K562 (cell line): ENCODE results near the gene SEC61A1.

ENCODE experiments used
- ARID3B ChIP-seq: fragments of 250-450 bp; sonication (Bioruptor Pico); IDR thresholded peaks from 2 replicates; pipeline ENCODE4 v1.4.0; 2020; ENCODE audit warnings: borderline replicate concordance
- ATF2 ChIP-seq: sonication (generic); formaldehyde crosslinking; IDR thresholded peaks from 2 replicates; pipeline ENCODE4 v1.8.1; 2022; ENCODE audit warnings: missing genetic modification reagents
- CTCF ChIP-seq, 3 experiments: IDR thresholded peaks in 2 of 3; conservative IDR thresholded peaks in 1 of 3; 2 replicates each; pipeline ENCODE4 v1.5.1; 2011 to 2012; ENCODE audit warnings: low read length in 3 of 3, mild to moderate bottlenecking in 3 of 3, control low read depth in 2 of 3, improper control_type of control experiment in 1 of 3, inconsistent platforms in 1 of 3, low read depth in 1 of 3, mixed read lengths in 1 of 3, moderate library complexity in 1 of 3; ENCODE audit not compliant: insufficient read depth in 2 of 3
- ELF1 ChIP-seq: fragments of 200-800 bp; sonication (Bioruptor generic); IDR thresholded peaks from 2 replicates; pipeline ENCODE4 v1.6.1; 2016; ENCODE audit warnings: missing genetic modification characterization, missing compliant biosample characterization
- FOSL1 ChIP-seq: fragments of 200-800 bp; sonication (Bioruptor generic); conservative IDR thresholded peaks from 2 replicates; pipeline ENCODE4 v1.6.1; 2016; ENCODE audit warnings: missing genetic modification characterization, missing compliant biosample characterization
- POLR2A ChIP-seq: fragments of 450-650 bp; conservative IDR thresholded peaks from 2 replicates; pipeline ENCODE4 v1.6.1; 2016
- POLR2AphosphoS5 ChIP-seq: IDR thresholded peaks from 2 replicates; pipeline ENCODE4 v1.6.1; 2011; ENCODE audit warnings: mild to moderate bottlenecking, low read depth, low read length, moderate library complexity; ENCODE audit not compliant: control insufficient read depth, insufficient read depth
- RBM25 ChIP-seq: fragments of 200-400 bp; formaldehyde crosslinking; IDR thresholded peaks from 2 replicates; pipeline ENCODE4 v1.6.1; 2018; ENCODE audit warnings: low read length, low read depth, moderate library complexity; ENCODE audit not compliant: severe bottlenecking
- REST ChIP-seq, 2 experiments: fragments of 450-650 bp; formaldehyde crosslinking in 1 of 2; IDR thresholded peaks; 2 replicates each; pipeline versions ENCODE4 v1.4.0 to v1.6.1; 2014 to 2020; ENCODE audit warnings: mild to moderate bottlenecking in 2 of 2, borderline replicate concordance in 1 of 2, low read depth in 1 of 2
- TAF15 ChIP-seq: fragments of 200-400 bp; formaldehyde crosslinking; IDR thresholded peaks from 2 replicates; pipeline ENCODE4 v1.6.1; 2017; ENCODE audit warnings: mild to moderate bottlenecking, low read depth, low read length, moderate library complexity
- TSC22D4 ChIP-seq: fragments of 450-650 bp; IDR thresholded peaks from 2 replicates; pipeline ENCODE4 v1.6.1; 2016; ENCODE audit warnings: missing genetic modification characterization, missing biosample characterization, control low read depth
- ZEB2 ChIP-seq: fragments of 450-650 bp; IDR thresholded peaks from 2 replicates; pipeline ENCODE4 v1.6.1; 2016
- ZNF655 ChIP-seq: fragments of 250-450 bp; sonication (Bioruptor Pico); IDR thresholded peaks from 2 replicates; pipeline ENCODE4 v1.5.0; 2021

GRCh38 chr3:128064962-128065361, 12.7 kb downstream of the SEC61A1 start:
- TF ChIP-seq TAF15, result no peak
- no peak for TF ChIP-seq ZNF655 (CRISPR knock-in tag)
- no peak for TF ChIP-seq REST (IDR thresholded peaks at IDR 0.05; ENCODE audit: borderline replicate concordance)
- TF ChIP-seq REST (CRISPR knock-in tag; IDR thresholded peaks at IDR 0.05; ENCODE audit: low read depth), result no peak
- no peak for TF ChIP-seq ARID3B
- TF ChIP-seq POLR2AphosphoS5, result no peak
- TF ChIP-seq CTCF (IDR thresholded peaks at IDR 0.05 in 2 of 3, conservative IDR thresholded peaks at IDR 0.05 in 1 of 3; ENCODE audit: insufficient read depth in 2 of 3, low read depth in 1 of 3, low read length in 3 of 3), result no peak
- TF ChIP-seq RBM25, result no peak
- no peak for TF ChIP-seq FOSL1 (tag)
- no peak for TF ChIP-seq TSC22D4 (tag)
- no peak for TF ChIP-seq ATF2 (CRISPR knock-in tag)
- TF ChIP-seq ELF1 (tag), result no peak
- no peak for TF ChIP-seq POLR2A
- TF ChIP-seq ZEB2, result no peak
